Caco-2 (cell line): ENCODE results near the gene RAB40B. TPM values are rescaled to one million over a fixed set of nuclear protein-coding genes. Genes with fewer than 3 reads are reported as not detected.

Source experiments
- BruUV-seq: library from RNA; stranded (reverse); fragments of 400-500 nt; replicated peaks from 2 replicates; lab custom pipeline; 2021; lab: Mats Ljungman, UMichigan
- CTCF ChIA-PET: fragments of 300-600 bp; sonication (Branson Sonifier 250); formaldehyde crosslinking; loops from one replicate; lab custom pipeline; 2022; ENCODE audit warnings: antibody characterized with exemption; lab: Charles Lee
- POLR2A ChIA-PET: fragments of 300-600 bp; sonication (Branson Sonifier 250); formaldehyde crosslinking; loops from one replicate; lab custom pipeline; 2022; ENCODE audit warnings: antibody characterized with exemption; lab: Charles Lee
- DNase-seq, 2 experiments: peaks; one replicate each; pipeline versions ENCODE4 v3.0.0 to v3.0.0-alpha.2; 2020 to 2022
- H3K27me3 ChIP-seq: replicated peaks from 2 replicates; pipeline ENCODE4 v1.6.0; 2011; ENCODE audit warnings: low read length; ENCODE audit not compliant: control insufficient read depth, insufficient read depth
- H3K36me3 ChIP-seq: 2 replicates; pipeline ENCODE4 v1.5.1; 2011; ENCODE audit warnings: low read length; ENCODE audit not compliant: control insufficient read depth, insufficient read depth
- H3K4me1 ChIP-seq: fragments of 250-450 bp; sonication (Bioruptor Pico); 2 replicates; pipeline ENCODE4 v1.5.1; 2020; ENCODE audit warnings: mild to moderate bottlenecking
- H3K4me3 ChIP-seq: 2 replicates; pipeline ENCODE4 v1.5.1; 2011; ENCODE audit warnings: low read depth, mild to moderate bottlenecking, control low read depth, low read length
- H3K9me3 ChIP-seq: fragments of 250-450 bp; sonication (Bioruptor Pico); 2 replicates; pipeline ENCODE4 v1.5.1; 2020; ENCODE audit warnings: mild to moderate bottlenecking, moderate library complexity
- H3K27ac Mint-ChIP-seq: one replicate; pipeline ENCODE4 v1.8.0; 2022; ENCODE audit warnings: mixed read lengths; ENCODE audit not compliant: unreplicated experiment
- H3K27me3 Mint-ChIP-seq: one replicate; pipeline ENCODE4 v1.8.0; 2022; ENCODE audit warnings: mixed read lengths; ENCODE audit not compliant: insufficient read depth, unreplicated experiment
- H3K36me3 Mint-ChIP-seq: one replicate; pipeline ENCODE4 v1.8.0; 2022; ENCODE audit warnings: mild to moderate bottlenecking, mixed read lengths; ENCODE audit not compliant: insufficient read depth, unreplicated experiment
- H3K4me1 Mint-ChIP-seq: one replicate; pipeline ENCODE4 v1.8.0; 2022; ENCODE audit warnings: low read depth, mixed read lengths; ENCODE audit not compliant: unreplicated experiment
- H3K4me3 Mint-ChIP-seq: one replicate; pipeline ENCODE4 v1.8.0; 2022; ENCODE audit warnings: mild to moderate bottlenecking, moderate library complexity, mixed read lengths; ENCODE audit not compliant: unreplicated experiment
- H3K9me3 Mint-ChIP-seq: one replicate; pipeline ENCODE4 v1.8.0; 2022; ENCODE audit warnings: mixed read lengths; ENCODE audit not compliant: unreplicated experiment
- CTCF ChIP-seq, 2 experiments: fragments of 200-600 bp in 1 of 2; IDR thresholded peaks; 1 replicate in 1 of 2; 2 replicates in 1 of 2; pipeline versions ENCODE4 v1.5.1 to v1.8.0; 2011 to 2022; ENCODE audit warnings: antibody characterized with exemption in 1 of 2, control low read depth in 1 of 2, inconsistent platforms in 1 of 2, low read depth in 1 of 2, low read length in 1 of 2, mild to moderate bottlenecking in 1 of 2, moderate library complexity in 1 of 2; ENCODE audit not compliant: insufficient read depth in 1 of 2, severe bottlenecking in 1 of 2, unreplicated experiment in 1 of 2
- intact Hi-C: fragments of 100-400 bp; cut with micrococcal nuclease; formaldehyde crosslinking; loops from one replicate; pipeline ENCODE4 v1.10.0; 2022; ENCODE audit not compliant: unreplicated experiment
- total RNA-seq: library from RNA; stranded (reverse); gene quantifications from 2 replicates; pipeline ENCODE4 v1.2.3, GENCODE V29; 2022

RAB40B gene
- total RNA-seq, 1 experiment from 2014 or later: 8.8 TPM

GRCh38 chr17:82693168-82693867 lies 5.2 kb downstream of the RAB40B start:
- TF ChIP-seq CTCF (IDR thresholded peaks at IDR 0.05; ENCODE audit: insufficient read depth in 1 of 2, low read depth in 1 of 2, low read length in 1 of 2, severe bottlenecking in 1 of 2, unreplicated experiment in 1 of 2): no peak
- Mint-ChIP-seq H3K36me3 (no peaks in the 10 kb centered on the region), H3K27me3 (no peaks in the 10 kb centered on the region), H3K4me3 (no peak overlapping the region), H3K27ac (no peak overlapping the region), H3K4me1 (no peaks in the 10 kb centered on the region), H3K9me3 (peaks cover 12% of the 10 kb centered on the region)
- POLR2A ChIA-PET: no interaction called here
- no TSS peak for BruUV-seq
- no peaks in the 10 kb centered on the region for H3K27me3 ChIP-seq
- H3K9me3 ChIP-seq: peaks cover 8% of the 10 kb centered on the region
- intact Hi-C loops: no loop called here
- CTCF ChIA-PET: no interaction called here
- DNase-seq: no peak
- no peaks in the 10 kb centered on the region for H3K36me3 ChIP-seq
- H3K4me3 ChIP-seq: no peak overlapping the region
- H3K4me1 ChIP-seq: peaks cover 4% of the 10 kb centered on the region; the same call in 1 of the 2 replicates

GRCh38 chr17:82692268-82692667 lies 6.2 kb downstream of the RAB40B start:
- Mint-ChIP-seq H3K27ac (no peak overlapping the region), H3K4me1 (no peaks in the 10 kb centered on the region), H3K9me3 (peaks cover 12% of the 10 kb centered on the region), H3K4me3 (no peak overlapping the region), H3K36me3 (no peaks in the 10 kb centered on the region), H3K27me3 (no peaks in the 10 kb centered on the region)
- POLR2A ChIA-PET: no interaction called here
- Histone ChIP-seq H3K4me1 (peaks cover under 1% of the 10 kb centered on the region; the same call in 1 of the 2 replicates), H3K4me3 (no peak overlapping the region), H3K9me3 (peaks cover 8% of the 10 kb centered on the region), H3K36me3 (no peaks in the 10 kb centered on the region), H3K27me3 (no peaks in the 10 kb centered on the region)
- DNase-seq: no peak
- BruUV-seq: no TSS peak
- no peak for TF ChIP-seq CTCF (IDR thresholded peaks at IDR 0.05; ENCODE audit: insufficient read depth in 1 of 2, low read depth in 1 of 2, low read length in 1 of 2, severe bottlenecking in 1 of 2, unreplicated experiment in 1 of 2)
- CTCF ChIA-PET: no interaction called here
- intact Hi-C loops: no loop called here

DNA sequence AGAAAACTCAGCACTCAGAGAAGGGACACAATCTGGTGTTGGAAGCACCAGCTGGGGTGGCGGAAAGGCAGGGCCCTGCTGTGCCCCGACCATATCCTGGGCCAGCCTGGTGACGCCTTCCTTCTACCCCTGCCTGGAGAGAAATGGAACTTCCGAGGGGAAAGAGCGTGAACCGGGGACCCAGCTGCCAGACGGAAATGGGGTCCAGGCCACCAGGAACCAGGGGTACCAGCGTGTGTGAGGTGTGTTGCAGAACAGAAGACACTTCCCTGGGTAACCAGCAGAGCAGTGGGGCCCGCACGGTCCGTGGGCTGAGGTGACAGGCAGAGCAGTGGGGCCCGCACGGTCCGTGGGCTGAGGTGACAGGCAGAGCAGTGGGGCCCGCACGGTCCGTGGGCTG lies 6.8 kb downstream of the RAB40B start:
- no TSS peak for BruUV-seq
- Histone ChIP-seq H3K9me3 (peaks cover 8% of the 10 kb centered on the region), H3K4me3 (no peak overlapping the region), H3K36me3 (no peaks in the 10 kb centered on the region), H3K4me1 (no peaks in the 10 kb centered on the region), H3K27me3 (no peaks in the 10 kb centered on the region)
- DNase-seq: no peak
- ChIA-PET CTCF (no interaction called here), POLR2A (no interaction called here)
- Mint-ChIP-seq H3K4me1 (no peaks in the 10 kb centered on the region), H3K36me3 (no peaks in the 10 kb centered on the region), H3K27me3 (no peaks in the 10 kb centered on the region), H3K27ac (no peak overlapping the region), H3K9me3 (peaks cover 12% of the 10 kb centered on the region), H3K4me3 (no peak overlapping the region)
- intact Hi-C loops: no loop called here
- TF ChIP-seq CTCF (IDR thresholded peaks at IDR 0.05; ENCODE audit: insufficient read depth in 1 of 2, low read depth in 1 of 2, low read length in 1 of 2, severe bottlenecking in 1 of 2, unreplicated experiment in 1 of 2): no peak
